HCT116 (cell line): ENCODE measurements around the gene RANBP10. TPM values are rescaled to one million over a fixed set of nuclear protein-coding genes. Genes with fewer than 3 reads are reported as not detected.

Source experiments
- ATAC-seq: fragments of 200-7000 bp; cut with Tn5 transposase; 2 replicates; pipeline ENCODE4 v1.9.1; 2020; ENCODE audit warnings: mild to moderate bottlenecking, moderate library complexity
- BruUV-seq: library from RNA; stranded (reverse); fragments of 400-500 nt; replicated peaks from 2 replicates; lab custom pipeline; 2021; lab: Mats Ljungman, UMichigan
- CTCF ChIA-PET: fragments of 300-600 bp; sonication (Branson Sonifier 250); formaldehyde crosslinking; loops from one replicate; lab custom pipeline; 2021; ENCODE audit warnings: antibody characterized with exemption; lab: Charles Lee
- POLR2A ChIA-PET: fragments of 300-600, 350-600 bp; sonication (Branson Sonifier 250); formaldehyde crosslinking; loops from one replicate; lab custom pipeline; 2021; ENCODE audit warnings: antibody characterized with exemption; lab: Charles Lee
- RAD21 ChIA-PET, 2 experiments: fragments of 300-600 bp; sonication (Branson Sonifier 250); formaldehyde crosslinking; loops; one replicate each; lab custom pipeline; 2023; ENCODE audit warnings: low total read pairs in 2 of 2; ENCODE audit not compliant: uncharacterized antibody in 2 of 2, unreplicated experiment in 2 of 2, low non-redundant PET in 1 of 2; lab: Charles Lee
- DNase-seq: peaks from one replicate; pipeline ENCODE4 v3.0.0-alpha.2; 2010; ENCODE audit warnings: low read depth, low spot score
- H2AFZ ChIP-seq: fragments of 200-600 bp; shearing (Covaris generic), sonication (generic); 2 replicates; pipeline ENCODE4 v1.6.1; 2017; ENCODE audit warnings: low read depth, mixed run types, mixed read lengths, antibody characterized with exemption, low read length; ENCODE audit not compliant: poor library complexity, severe bottlenecking
- H3K27ac ChIP-seq: 2 replicates; pipeline ENCODE4 v1.5.1; 2012; ENCODE audit warnings: low read depth, low read length
- H3K27me3 ChIP-seq: fragments of 200-600 bp; sonication (generic); 2 replicates; pipeline ENCODE4 v1.6.1; 2016; ENCODE audit warnings: mixed run types, low read length, mixed read lengths; ENCODE audit not compliant: insufficient read depth
- H3K36me3 ChIP-seq, 2 experiments: fragments of 200-500 bp in 1 of 2; fragments of 200-600 bp in 1 of 2; sonication (Bioruptor generic) in 1 of 2; sonication (generic) in 1 of 2; 2 replicates each; pipeline versions ENCODE4 v1.5.1 to v1.6.1; 2014 to 2016; ENCODE audit warnings: low read length in 2 of 2, inconsistent platforms in 1 of 2, mixed read lengths in 1 of 2, mixed run types in 1 of 2; ENCODE audit not compliant: insufficient read depth in 2 of 2, control insufficient read depth in 1 of 2
- H3K4me1 ChIP-seq, 2 experiments: fragments of 200-600 bp in 1 of 2; sonication (generic) in 1 of 2; 2 replicates each; pipeline versions ENCODE4 v1.5.1 to v1.6.1; 2012 to 2017; ENCODE audit warnings: low read length in 2 of 2, inconsistent platforms in 1 of 2, mild to moderate bottlenecking in 1 of 2, mixed read lengths in 1 of 2, mixed run types in 1 of 2, moderate library complexity in 1 of 2; ENCODE audit not compliant: insufficient read depth in 2 of 2, control insufficient read depth in 1 of 2
- H3K4me2 ChIP-seq: fragments of 200-600 bp; sonication (generic); 2 replicates; pipeline ENCODE4 v1.6.1; 2017; ENCODE audit warnings: mixed run types, low read length, mixed read lengths
- H3K4me3 ChIP-seq, 2 experiments: fragments of 200-600 bp in 1 of 2; sonication (generic) in 1 of 2; replicated peaks in 1 of 2; 2 replicates each; pipeline ENCODE4 v1.5.1; 2011 to 2016; ENCODE audit warnings: low read length in 2 of 2, control low read depth in 1 of 2, low read depth in 1 of 2, mild to moderate bottlenecking in 1 of 2, mixed read lengths in 1 of 2, mixed run types in 1 of 2
- H3K79me2 ChIP-seq: fragments of 200-600 bp; sonication (generic); 2 replicates; pipeline ENCODE4 v1.6.1; 2017; ENCODE audit warnings: mild to moderate bottlenecking, mixed run types, low read length, moderate library complexity, mixed read lengths; ENCODE audit not compliant: insufficient read depth
- H3K9ac ChIP-seq: fragments of 200-600 bp; sonication (generic); 2 replicates; pipeline ENCODE4 v1.6.1; 2016; ENCODE audit warnings: low read length, mixed read lengths
- H3K9me2 ChIP-seq: fragments of 200-600 bp; sonication (generic), shearing (Covaris generic); 2 replicates; pipeline ENCODE4 v1.6.1; 2017; ENCODE audit warnings: mixed run types, mild to moderate bottlenecking, moderate library complexity; ENCODE audit not compliant: insufficient read depth
- H3K9me3 ChIP-seq, 2 experiments: fragments of 200-500 bp in 1 of 2; fragments of 200-600 bp in 1 of 2; sonication (Bioruptor generic) in 1 of 2; sonication (generic) in 1 of 2; 2 replicates each; pipeline ENCODE4 v1.6.1; 2014 to 2017; ENCODE audit warnings: low read length in 2 of 2, mixed read lengths in 2 of 2, inconsistent platforms in 1 of 2, low read depth in 1 of 2, mild to moderate bottlenecking in 1 of 2, mixed run types in 1 of 2, moderate library complexity in 1 of 2; ENCODE audit not compliant: control insufficient read depth in 1 of 2, insufficient read depth in 1 of 2
- H4K20me1 ChIP-seq: fragments of 200-600 bp; sonication (generic), shearing (Covaris generic); 2 replicates; pipeline ENCODE4 v1.6.1; 2017; ENCODE audit warnings: mixed run types, mild to moderate bottlenecking, moderate library complexity; ENCODE audit not compliant: insufficient read depth
- CBX3 ChIP-seq: IDR thresholded peaks from 2 replicates; pipeline ENCODE4 v1.6.1; 2012; ENCODE audit warnings: low read depth
- CEBPB ChIP-seq: IDR thresholded peaks from 2 replicates; pipeline ENCODE4 v1.6.1; 2012; ENCODE audit warnings: low read depth
- CTCF ChIP-seq, 3 experiments: fragments of 200-600 bp in 1 of 3; sonication (generic) in 1 of 3; IDR thresholded peaks in 2 of 3; conservative IDR thresholded peaks in 1 of 3; 2 replicates each; pipeline ENCODE4 v1.5.1; 2012 to 2017; ENCODE audit warnings: low read depth in 2 of 3, low read length in 2 of 3, antibody characterized with exemption in 1 of 3, borderline replicate concordance in 1 of 3, control low read depth in 1 of 3, mild to moderate bottlenecking in 1 of 3, mixed read lengths in 1 of 3, mixed run types in 1 of 3, moderate library complexity in 1 of 3; ENCODE audit not compliant: insufficient read depth in 1 of 3
- ELF1 ChIP-seq: IDR thresholded peaks from 2 replicates; pipeline ENCODE4 v1.6.1; 2012; ENCODE audit warnings: low read depth, borderline replicate concordance
- EZH2 ChIP-seq: fragments of 200-600 bp; sonication (generic); IDR thresholded peaks from 2 replicates; pipeline ENCODE4 v1.6.1; 2017; ENCODE audit warnings: antibody characterized with exemption, mixed run types
- EZH2phosphoT487 ChIP-seq: fragments of 200-600 bp; IDR thresholded peaks from 2 replicates; pipeline ENCODE4 v1.6.1; 2018; ENCODE audit warnings: antibody characterized with exemption, borderline replicate concordance
- FOSL1 ChIP-seq: IDR thresholded peaks from 2 replicates; pipeline ENCODE4 v1.6.1; 2012; ENCODE audit warnings: low read depth
- JUND ChIP-seq: IDR thresholded peaks from 2 replicates; pipeline ENCODE4 v1.6.1; 2012
- MAX ChIP-seq: IDR thresholded peaks from 2 replicates; pipeline ENCODE4 v1.6.1; 2012
- POLR2A ChIP-seq: IDR thresholded peaks from 2 replicates; pipeline ENCODE4 v1.7.0; 2011; ENCODE audit warnings: borderline replicate concordance; ENCODE audit not compliant: insufficient read depth, insufficient read length; ENCODE audit errors: extremely low read depth
- POLR2AphosphoS5 ChIP-seq: IDR thresholded peaks from 2 replicates; pipeline ENCODE4 v1.6.1; 2011; ENCODE audit warnings: mild to moderate bottlenecking, low read depth, low read length, moderate library complexity
- SIN3A ChIP-seq: IDR thresholded peaks from 2 replicates; pipeline ENCODE4 v1.6.1; 2012; ENCODE audit warnings: low read depth
- SP1 ChIP-seq: IDR thresholded peaks from 2 replicates; pipeline ENCODE4 v1.6.1; 2012; ENCODE audit warnings: low read depth
- TCF7L2 ChIP-seq: IDR thresholded peaks from 2 replicates; pipeline ENCODE4 v1.7.0; 2011; ENCODE audit warnings: borderline replicate concordance, inconsistent platforms; ENCODE audit not compliant: insufficient read depth, insufficient read length; ENCODE audit errors: extremely low read depth
- YY1 ChIP-seq: IDR thresholded peaks from 2 replicates; pipeline ENCODE4 v1.6.1; 2011; ENCODE audit warnings: low read length, low read depth, moderate library complexity, mild to moderate bottlenecking; ENCODE audit not compliant: insufficient replicate concordance; ENCODE audit errors: extremely low read depth
- ZFX ChIP-seq: fragments of 450-650 bp; IDR thresholded peaks from 2 replicates; pipeline ENCODE4 v1.6.1; 2017
- ZNF274 ChIP-seq: fragments of 200-500 bp; sonication (Bioruptor generic); IDR thresholded peaks from 2 replicates; pipeline ENCODE4 v1.6.1; 2014; ENCODE audit warnings: mild to moderate bottlenecking, low read depth, low read length, inconsistent platforms
- intact Hi-C: fragments of 100-400 bp; cut with micrococcal nuclease; formaldehyde crosslinking; loops from 2 replicates; pipeline ENCODE4 v1.10.0; 2022
- total RNA-seq: library from RNA; stranded (reverse); gene quantifications from one replicate; pipeline ENCODE4 v1.2.1, GENCODE V29; 2021; ENCODE audit not compliant: unreplicated experiment

RANBP10 gene
- total RNA-seq, 1 experiment from 2014 or later = 16.9 TPM

- Histone ChIP-seq H3K9me3 (no peaks in the 10 kb centered on the region), H3K9me2 (no peaks in the 10 kb centered on the region), H3K79me2 (peaks cover 21% of the 10 kb centered on the region; the same call in 1 of the 2 replicates), H3K9ac (no peak overlapping the region), H3K4me3 (no peak overlapping the region), H3K27ac (no peak overlapping the region), H3K27me3 (no peaks in the 10 kb centered on the region), H2AFZ (no peak overlapping the region), H3K4me2 (no peak overlapping the region), H4K20me1 (no peaks in the 10 kb centered on the region), H3K4me1 (peaks cover 0 to 5% of the 10 kb centered on the region in 2 experiments; a peak in 1 of 4 replicates), H3K36me3 (no peaks in the 10 kb centered on the region)
- CTCF ChIA-PET = no interaction called here
- BruUV-seq = no TSS peak
- TF ChIP-seq JUND = no peak
- POLR2A ChIA-PET = no interaction called here
- RAD21 ChIA-PET = no interaction called here
- ATAC-seq (no peak), DNase-seq (no peak)
- intact Hi-C loops = no loop called here
Observed at GRCh38 chr16:67775273-67775672, 31.1 kb downstream of the RANBP10 start.

- DNase-seq (no peak), ATAC-seq (no peak)
- POLR2A ChIA-PET = no interaction called here
- BruUV-seq = no TSS peak
- Histone ChIP-seq H3K9me2 (no peaks in the 10 kb centered on the region), H3K27ac (no peak overlapping the region), H3K4me2 (no peak overlapping the region), H4K20me1 (no peaks in the 10 kb centered on the region), H3K4me3 (no peak overlapping the region), H3K36me3 (no peaks in the 10 kb centered on the region), H3K27me3 (no peaks in the 10 kb centered on the region), H3K9ac (no peak overlapping the region), H3K79me2 (peaks cover 18% of the 10 kb centered on the region; the same call in 1 of the 2 replicates), H3K4me1 (no peaks in the 10 kb centered on the region), H2AFZ (no peak overlapping the region), H3K9me3 (no peaks in the 10 kb centered on the region)
- RAD21 ChIA-PET = no interaction called here
- CTCF ChIA-PET = no interaction called here
- intact Hi-C loops = no loop called here
- TF ChIP-seq CBX3 (no peak), CEBPB (no peak), POLR2A (no peak), TCF7L2 (no peak), SP1 (no peak), YY1 (no peak), CTCF (IDR thresholded peaks at IDR 0.05 in 2 of 3, conservative IDR thresholded peaks at IDR 0.05 in 1 of 3; ENCODE audit: borderline replicate concordance in 1 of 3, insufficient read depth in 1 of 3, low read depth in 2 of 3, low read length in 2 of 3) (no peak), FOSL1 (no peak), MAX (no peak), EZH2 (no peak), SIN3A (no peak), EZH2phosphoT487 (no peak), JUND (no peak), POLR2AphosphoS5 (no peak), ZNF274 (no peak), ELF1 (no peak), ZFX (no peak)
Observed at GRCh38 chr16:67774457-67774853, 31.9 kb downstream of the RANBP10 start.
